B cell (primary cell): Measurements from ENCODE around the gene MME. TPM values are rescaled to one million over a fixed set of nuclear protein-coding genes. Genes with fewer than 3 reads are reported as not detected.

ENCODE experiments used
- ATAC-seq: fragments of 200-7000 bp; cut with Tn5 transposase; one replicate; pipeline ENCODE4 v1.10.0; 2021; ENCODE audit warnings: low read depth, mild to moderate bottlenecking, moderate number of reproducible peaks, moderate library complexity
- CTCF ChIA-PET: fragments of 350-600 bp; sonication (Branson Sonifier 250); formaldehyde crosslinking; loops from one replicate; lab custom pipeline; 2021; ENCODE audit warnings: antibody characterized with exemption, inconsistent platforms; lab: Charles Lee
- POLR2A ChIA-PET: fragments of 350-600 bp; sonication (Branson Sonifier 250); formaldehyde crosslinking; loops from one replicate; lab custom pipeline; 2021; ENCODE audit warnings: antibody characterized with exemption; lab: Charles Lee
- DNase-seq: peaks from one replicate; pipeline ENCODE4 v3.0.0; 2013
- H2AFZ ChIP-seq: 2 replicates; pipeline ENCODE4 v1.6.1; 2012; ENCODE audit warnings: mild to moderate bottlenecking, low read depth, low read length; ENCODE audit not compliant: insufficient read depth, poor library complexity, severe bottlenecking
- H3K27ac ChIP-seq, 2 donors: 1 replicate in 1 of 2; 2 replicates in 1 of 2; pipeline ENCODE4 v1.5.1; 2012 to 2013; ENCODE audit warnings: low read length in 2 of 2, mild to moderate bottlenecking in 2 of 2, moderate library complexity in 1 of 2
- H3K27me3 ChIP-seq, 4 experiments: fragments of 200-600 bp in 1 of 4; sonication (generic) in 1 of 4; replicated peaks in 1 of 4; 1 replicate in 2 of 4; 2 replicates in 2 of 4; pipeline versions ENCODE4 v1.6.1 to v1.7.0; 2013 to 2016; ENCODE audit warnings: low read length in 3 of 4, mild to moderate bottlenecking in 2 of 4, mixed read lengths in 1 of 4, moderate library complexity in 1 of 4; ENCODE audit not compliant: insufficient read depth in 4 of 4, control insufficient read depth in 3 of 4; ENCODE audit errors: control extremely low read depth in 1 of 4
- H3K36me3 ChIP-seq, 2 experiments: replicated peaks in 1 of 2; 1 replicate in 1 of 2; 2 replicates in 1 of 2; pipeline versions ENCODE4 v1.6.1 to v1.7.1; 2013; ENCODE audit warnings: low read length in 1 of 2; ENCODE audit not compliant: insufficient read depth in 2 of 2, control insufficient read depth in 1 of 2; ENCODE audit errors: control extremely low read depth in 1 of 2, extremely low read depth in 1 of 2
- H3K4me1 ChIP-seq, 2 donors: fragments of 200-600 bp in 1 of 2; sonication (generic) in 1 of 2; 1 replicate in 1 of 2; 2 replicates in 1 of 2; pipeline versions ENCODE4 v1.5.1 to v1.6.1; 2013 to 2017; ENCODE audit warnings: low read length in 2 of 2; ENCODE audit not compliant: control insufficient read depth in 2 of 2, insufficient read depth in 2 of 2
- H3K4me2 ChIP-seq: replicated peaks from 2 replicates; pipeline ENCODE3; 2012; ENCODE audit warnings: mild to moderate bottlenecking, low read depth, low read length; ENCODE audit not compliant: poor library complexity, severe bottlenecking
- H3K4me3 ChIP-seq, 5 experiments: fragments of 200-600 bp in 1 of 5; sonication (generic) in 1 of 5; 1 replicate in 3 of 5; 2 replicates in 2 of 5; pipeline versions ENCODE4 v1.5.1 to v1.7.0; 2011 to 2016; ENCODE audit warnings: low read length in 4 of 5, mild to moderate bottlenecking in 4 of 5, low read depth in 2 of 5, control low read depth in 1 of 5, moderate library complexity in 1 of 5; ENCODE audit not compliant: insufficient read depth in 1 of 5; ENCODE audit errors: control extremely low read depth in 1 of 5, extremely low read depth in 1 of 5
- H3K79me2 ChIP-seq: fragments of 200-600 bp; sonication (generic); one replicate; pipeline ENCODE4 v1.6.0; 2016; ENCODE audit warnings: low read length; ENCODE audit not compliant: control insufficient read depth, insufficient read depth
- H3K9ac ChIP-seq: fragments of 200-600 bp; sonication (generic); 2 replicates; pipeline ENCODE4 v1.6.1; 2017; ENCODE audit warnings: mild to moderate bottlenecking, low read length, moderate library complexity
- H3K9me3 ChIP-seq, 3 donors: one replicate each; pipeline versions ENCODE4 v1.6.1 to v1.7.1; 2013; ENCODE audit warnings: low read length in 2 of 3; ENCODE audit not compliant: control insufficient read depth in 2 of 3, insufficient read depth in 1 of 3; ENCODE audit errors: control extremely low read depth in 1 of 3
- H4K20me1 ChIP-seq: 2 replicates; pipeline ENCODE4 v1.6.0; 2012; ENCODE audit warnings: mild to moderate bottlenecking, low read length; ENCODE audit not compliant: insufficient read depth, control insufficient read depth, poor library complexity, severe bottlenecking
- H3K27ac Mint-ChIP-seq: one replicate; pipeline ENCODE4 v1.8.0; 2021; ENCODE audit warnings: mixed read lengths
- H3K27me3 Mint-ChIP-seq: one replicate; pipeline ENCODE4 v1.8.0; 2021; ENCODE audit warnings: mixed read lengths
- H3K4me1 Mint-ChIP-seq: one replicate; pipeline ENCODE4 v1.8.0; 2021; ENCODE audit warnings: mixed read lengths
- H3K4me3 Mint-ChIP-seq: one replicate; pipeline ENCODE4 v1.8.0; 2021; ENCODE audit warnings: mixed read lengths
- H3K9me3 Mint-ChIP-seq: one replicate; pipeline ENCODE4 v1.8.0; 2022; ENCODE audit warnings: mixed read lengths; ENCODE audit not compliant: insufficient read depth
- CTCF ChIP-seq: fragments of 200-600 bp; IDR thresholded peaks from one replicate; pipeline ENCODE4 v1.8.0; 2022; ENCODE audit warnings: antibody characterized with exemption, mild to moderate bottlenecking
- EZH2 ChIP-seq: IDR thresholded peaks from 2 replicates; pipeline ENCODE4 v1.6.1; 2012; ENCODE audit warnings: borderline replicate concordance, low read depth, mild to moderate bottlenecking, moderate library complexity, low read length; ENCODE audit not compliant: insufficient read depth, poor library complexity, severe bottlenecking
- WGBS: methylation state at CpG from one replicate; pipeline ENCODE4 v1.1.5; 2013; ENCODE audit warnings: missing lambda C conversion rate; ENCODE audit not compliant: insufficient coverage; 5-methylcytosine and 5-hydroxymethylcytosine counted together
- intact Hi-C: fragments of 100-400 bp; cut with micrococcal nuclease; formaldehyde crosslinking; loops from one replicate; pipeline ENCODE4 v1.10.0; 2022
- polyA plus RNA-seq: library from polyadenylated mRNA; depleted of rRNA; stranded (reverse); fragments of >200 nt; gene quantifications from 2 replicates; pipeline ENCODE4 v1.2.3, GENCODE V29; 2012
- total RNA-seq, 2 donors: library from RNA; stranded (reverse); fragments of 120-200 nt in 1 of 2; gene quantifications; 1 replicate in 1 of 2; 2 replicates in 1 of 2; pipeline versions ENCODE4 v1.2.3 to v1.2.4, GENCODE V29; 2013 to 2022

MME gene
- total and polyA plus RNA-seq, 2 donors (not counting 1 experiment from before 2014, with no cell fraction given), result 0.88 to 11.2 TPM

GRCh38 chr3:155047672-155048071 lies 32.4 kb upstream of the MME start:
- Histone ChIP-seq H3K4me3 (no peak overlapping the region), H4K20me1 (no peaks in the 10 kb centered on the region), H3K27me3 (no peaks in the 10 kb centered on the region), H2AFZ (no peak overlapping the region), H3K9ac (no peak overlapping the region), H3K36me3 (no peaks in the 10 kb centered on the region), H3K79me2 (no peaks in the 10 kb centered on the region), H3K4me1 (no peaks in the 10 kb centered on the region), H3K9me3 (peaks cover 0 to 8% (median 4%) of the 10 kb centered on the region in 3 donors), H3K27ac (no peak overlapping the region), H3K4me2 (no peak overlapping the region)
- DNase-seq, result no peak
- ChIA-PET POLR2A (no interaction called here), CTCF (no interaction called here)
- H3K4me1 Mint-ChIP-seq, result peaks cover 4% of the 10 kb centered on the region
- no peak overlapping the region for H3K27ac Mint-ChIP-seq
- peaks cover 3% of the 10 kb centered on the region for H3K9me3 Mint-ChIP-seq
- TF ChIP-seq CTCF (no peak), EZH2 (no peak)
- ATAC-seq, result no peak
- intact Hi-C loops, result no loop called here
- H3K27me3 Mint-ChIP-seq, result no peaks in the 10 kb centered on the region
- H3K4me3 Mint-ChIP-seq, result no peak overlapping the region
- no CpG with 5 or more reads among the region's 3 CpGs for WGBS

DNA sequence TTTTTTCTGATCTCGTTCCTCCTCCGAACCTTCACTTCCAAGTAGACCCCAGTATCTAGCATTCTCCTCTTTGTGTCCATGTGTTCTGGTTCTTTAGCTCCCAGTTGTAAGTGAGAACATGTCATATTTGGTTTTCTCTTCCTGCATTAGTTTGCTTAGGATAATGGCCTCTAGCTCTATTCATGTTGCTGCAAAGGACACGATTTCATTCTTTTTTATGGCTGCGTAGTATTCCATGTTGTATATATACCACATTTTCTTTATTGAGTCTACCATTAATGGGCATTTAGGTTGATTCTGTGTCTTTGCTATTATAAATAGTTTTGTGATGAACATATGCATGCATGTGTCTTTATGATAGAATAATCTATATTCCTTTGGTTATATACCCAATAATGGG lies 30.2 kb upstream of the MME start:
- H3K27ac Mint-ChIP-seq, result no peak overlapping the region
- Histone ChIP-seq H3K79me2 (no peaks in the 10 kb centered on the region), H3K9me3 (peaks cover 0 to 8% (median 4%) of the 10 kb centered on the region in 3 donors), H3K4me2 (no peak overlapping the region), H3K9ac (no peak overlapping the region), H2AFZ (no peak overlapping the region), H3K36me3 (no peaks in the 10 kb centered on the region), H3K4me3 (no peak overlapping the region), H3K4me1 (no peaks in the 10 kb centered on the region), H4K20me1 (no peaks in the 10 kb centered on the region), H3K27me3 (no peaks in the 10 kb centered on the region), H3K27ac (no peak overlapping the region)
- DNase-seq (no peak), ATAC-seq (no peak)
- H3K4me1 Mint-ChIP-seq, result peaks cover 4% of the 10 kb centered on the region
- intact Hi-C loops, result no loop called here
- peaks cover 6% of the 10 kb centered on the region for H3K9me3 Mint-ChIP-seq
- TF ChIP-seq CTCF (no peak), EZH2 (no peak)
- H3K4me3 Mint-ChIP-seq, result no peak overlapping the region
- ChIA-PET POLR2A (no interaction called here), CTCF (no interaction called here)
- WGBS, result no CpG with 5 or more reads among the region's 4 CpGs
- no peaks in the 10 kb centered on the region for H3K27me3 Mint-ChIP-seq
